Left lung (tissue), 10 donors: ENCODE results near the gene AIF1. TPM values are rescaled to one million over a fixed set of nuclear protein-coding genes. Genes with fewer than 3 reads are reported as not detected.

Experiments used
- ATAC-seq: fragments of 200-7000 bp; cut with Tn5 transposase; one replicate; pipeline ENCODE4 v1.9.1; 2020; ENCODE audit warnings: moderate library complexity
- DNase-seq, 4 donors: peaks; one replicate each; pipeline ENCODE4 v3.0.0-alpha.2; 2013 to 2020
- H3K27ac ChIP-seq, 2 donors: fragments of 200-600 bp; sonication (generic) in 1 of 2; one replicate each; pipeline versions ENCODE4 v1.5.0 to v1.8.0; 2020 to 2021
- H3K27me3 ChIP-seq, 2 donors: fragments of 200-600 bp; sonication (generic) in 1 of 2; one replicate each; pipeline versions ENCODE4 v1.5.0 to v1.8.0; 2020 to 2021
- H3K36me3 ChIP-seq, 2 donors: fragments of 200-600 bp; sonication (generic) in 1 of 2; one replicate each; pipeline versions ENCODE4 v1.5.0 to v1.8.0; 2020 to 2021
- H3K4me1 ChIP-seq, 2 donors: fragments of 200-600 bp; one replicate each; pipeline ENCODE4 v1.8.0; 2021
- H3K4me3 ChIP-seq, 2 donors: fragments of 200-600 bp; sonication (generic) in 1 of 2; one replicate each; pipeline versions ENCODE4 v1.5.0 to v1.8.0; 2020 to 2021; ENCODE audit warnings: mild to moderate bottlenecking in 1 of 2
- H3K9me3 ChIP-seq, 2 donors: fragments of 200-600 bp; sonication (generic) in 1 of 2; one replicate each; pipeline versions ENCODE4 v1.5.0 to v1.8.0; 2020 to 2021
- CTCF ChIP-seq, 2 donors: fragments of 200-600 bp; sonication (generic) in 1 of 2; IDR thresholded peaks; one replicate each; pipeline versions ENCODE4 v1.5.0 to v1.8.0; 2021; ENCODE audit warnings: antibody characterized with exemption in 2 of 2
- intact Hi-C, 2 donors: fragments of 100-400 bp; cut with DNase I; formaldehyde crosslinking; loops; one replicate each; pipeline versions ENCODE4 v1.11.2 to v1.14.2; 2022
- polyA plus RNA-seq, 6 donors: library from polyadenylated mRNA; unstranded; fragments of 120-200 nt; gene quantifications; one replicate each; pipeline ENCODE4 v1.2.1, GENCODE V29; 2013; ENCODE audit not compliant: insufficient read length in 6 of 6
- total RNA-seq, 2 donors: library from RNA; stranded (reverse); fragmentation: NEBNext Ultra II Directional; extraction: Animal tissue kit (Norgen Biotek cat#: 25700); gene quantifications; one replicate each; pipeline ENCODE4 v1.2.1, GENCODE V29; 2021
- donor health status: DM: no; HTN: yes; CAD: no.
- donor health status: DM: no; HTN: no; CAD: no.

The AIF1 gene
- total and polyA plus RNA-seq, 8 donors = 17.9 to 96.4 (median 22.3) TPM

GRCh38 chr6:31575335-31575901 is 39.6 kb upstream of the AIF1 start, which contains the start of gene TNF:
Gene TNF (plus strand): TSS chr6:31575565. CDS start chr6:31575742, 177 bp downstream.
- H3K36me3 ChIP-seq = peaks cover 0 to 17% of the 10 kb centered on the region in 2 donors
- H3K27ac ChIP-seq = peak within 1 kb of the TSS in 1 of 2 donors; percentile 71
- peak; percentile 58 for ATAC-seq
- peak in 2 of 4 donors; percentile 66 to 81 for DNase-seq
- intact Hi-C loops = no loop called here
- H3K9me3 ChIP-seq = no peaks in the 10 kb centered on the region
- H3K4me1 ChIP-seq = peaks cover 0 to 58% of the 10 kb centered on the region in 2 donors
- H3K4me3 ChIP-seq = peak within 1 kb of the TSS; percentile 23 to 56
- no peak for TF ChIP-seq CTCF (IDR thresholded peaks at IDR 0.05)
- peaks cover 0 to 4% of the 10 kb centered on the region in 2 donors for H3K27me3 ChIP-seq

GRCh38 chr6:31575952-31576685 is 38.9 kb upstream of the AIF1 start:
- no peak for ATAC-seq
- intact Hi-C loops = no loop called here
- H3K27me3 ChIP-seq = peaks cover 0 to 4% of the 10 kb centered on the region in 2 donors
- TF ChIP-seq CTCF (IDR thresholded peaks at IDR 0.05) = no peak
- H3K4me1 ChIP-seq = peaks cover 0 to 59% of the 10 kb centered on the region in 2 donors
- H3K4me3 ChIP-seq = peak overlapping the region; percentile 23 to 56
- DNase-seq = peak in 1 of 4 donors; percentile 14
- H3K9me3 ChIP-seq = no peaks in the 10 kb centered on the region
- peaks cover 0 to 17% of the 10 kb centered on the region in 2 donors for H3K36me3 ChIP-seq
- H3K27ac ChIP-seq = peak overlapping the region in 1 of 2 donors; percentile 71

GRCh38 chr6:31576897-31577578 is 38.0 kb upstream of the AIF1 start:
- Histone ChIP-seq H3K36me3 (peaks cover 0 to 17% of the 10 kb centered on the region in 2 donors), H3K4me3 (peak overlapping the region in 1 of 2 donors; percentile 56), H3K4me1 (peaks cover 0 to 64% of the 10 kb centered on the region in 2 donors), H3K9me3 (no peaks in the 10 kb centered on the region), H3K27me3 (peaks cover 0 to 4% of the 10 kb centered on the region in 2 donors), H3K27ac (peak overlapping the region in 1 of 2 donors; percentile 13)
- DNase-seq (peak in 1 of 4 donors; percentile 57), ATAC-seq (no peak)
- intact Hi-C loops = no loop called here
- TF ChIP-seq CTCF (IDR thresholded peaks at IDR 0.05) = no peak

- Histone ChIP-seq H3K4me1 (peaks cover 0 to 69% of the 10 kb centered on the region in 2 donors), H3K4me3 (peak overlapping the region in 1 of 2 donors; percentile 56), H3K27ac (no peak overlapping the region), H3K9me3 (no peaks in the 10 kb centered on the region), H3K36me3 (peaks cover 0 to 17% of the 10 kb centered on the region in 2 donors), H3K27me3 (peaks cover 0 to 4% of the 10 kb centered on the region in 2 donors)
- no peak for TF ChIP-seq CTCF (IDR thresholded peaks at IDR 0.05)
- DNase-seq (peak in 1 of 4 donors; percentile 2), ATAC-seq (no peak)
- intact Hi-C loops = no loop called here
Observed at GRCh38 chr6:31577579-31577966, 37.5 kb upstream of the AIF1 start.
